ENCODE data around the gene RCOR3. TPM values are rescaled to one million over a fixed set of nuclear protein-coding genes. Genes with fewer than 3 reads are reported as not detected.
A peak's percentile ranks its signal among the peaks of the same experiment; 100 is the strongest.
"Not testable (repeated sequence)": the region's sequence is repeated elsewhere in the genome, so short reads cannot be mapped to it uniquely, and the experiment has no call there.

Gene RCOR3
- total RNA-seq, 6 experiments from 2014 or later, result 22.7 to 30.9 (median 24.8) TPM

DNA sequence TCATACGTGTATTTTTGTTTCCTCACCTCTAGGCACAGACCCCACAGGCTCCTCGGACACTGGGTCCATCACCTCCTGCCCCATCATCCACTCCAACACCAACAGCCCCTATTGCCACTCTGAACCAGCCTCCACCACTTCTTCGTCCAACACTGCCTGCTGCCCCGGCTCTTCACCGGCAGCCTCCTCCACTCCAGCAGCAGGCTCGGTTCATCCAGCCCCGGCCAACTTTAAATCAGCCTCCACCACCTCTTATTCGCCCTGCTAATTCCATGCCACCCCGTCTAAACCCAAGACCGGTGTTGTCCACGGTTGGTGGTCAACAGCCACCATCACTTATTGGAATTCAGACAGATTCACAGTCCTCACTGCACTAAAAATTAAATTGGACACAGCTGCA lies 54.2 kb downstream of the RCOR3 start:
- Mint-ChIP-seq H3K36me3 (ENCODE audit: low read depth) (peaks cover 16% of the 10 kb centered on the region), H3K27me3 (ENCODE audit: insufficient read depth) (no peaks in the 10 kb centered on the region), H3K27ac (no peak overlapping the region), H3K4me3 (no peak overlapping the region), H3K4me1 (ENCODE audit: low read depth) (no peaks in the 10 kb centered on the region), H3K9me3 (no peaks in the 10 kb centered on the region)
- TF ChIP-seq, protein P1, sequence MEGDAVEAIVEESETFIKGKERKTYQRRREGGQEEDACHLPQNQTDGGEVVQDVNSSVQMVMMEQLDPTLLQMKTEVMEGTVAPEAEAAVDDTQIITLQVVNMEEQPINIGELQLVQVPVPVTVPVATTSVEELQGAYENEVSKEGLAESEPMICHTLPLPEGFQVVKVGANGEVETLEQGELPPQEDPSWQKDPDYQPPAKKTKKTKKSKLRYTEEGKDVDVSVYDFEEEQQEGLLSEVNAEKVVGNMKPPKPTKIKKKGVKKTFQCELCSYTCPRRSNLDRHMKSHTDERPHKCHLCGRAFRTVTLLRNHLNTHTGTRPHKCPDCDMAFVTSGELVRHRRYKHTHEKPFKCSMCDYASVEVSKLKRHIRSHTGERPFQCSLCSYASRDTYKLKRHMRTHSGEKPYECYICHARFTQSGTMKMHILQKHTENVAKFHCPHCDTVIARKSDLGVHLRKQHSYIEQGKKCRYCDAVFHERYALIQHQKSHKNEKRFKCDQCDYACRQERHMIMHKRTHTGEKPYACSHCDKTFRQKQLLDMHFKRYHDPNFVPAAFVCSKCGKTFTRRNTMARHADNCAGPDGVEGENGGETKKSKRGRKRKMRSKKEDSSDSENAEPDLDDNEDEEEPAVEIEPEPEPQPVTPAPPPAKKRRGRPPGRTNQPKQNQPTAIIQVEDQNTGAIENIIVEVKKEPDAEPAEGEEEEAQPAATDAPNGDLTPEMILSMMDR (IDR thresholded peaks at IDR 0.05), result no peak
- DNase-seq, result no peak

DNA sequence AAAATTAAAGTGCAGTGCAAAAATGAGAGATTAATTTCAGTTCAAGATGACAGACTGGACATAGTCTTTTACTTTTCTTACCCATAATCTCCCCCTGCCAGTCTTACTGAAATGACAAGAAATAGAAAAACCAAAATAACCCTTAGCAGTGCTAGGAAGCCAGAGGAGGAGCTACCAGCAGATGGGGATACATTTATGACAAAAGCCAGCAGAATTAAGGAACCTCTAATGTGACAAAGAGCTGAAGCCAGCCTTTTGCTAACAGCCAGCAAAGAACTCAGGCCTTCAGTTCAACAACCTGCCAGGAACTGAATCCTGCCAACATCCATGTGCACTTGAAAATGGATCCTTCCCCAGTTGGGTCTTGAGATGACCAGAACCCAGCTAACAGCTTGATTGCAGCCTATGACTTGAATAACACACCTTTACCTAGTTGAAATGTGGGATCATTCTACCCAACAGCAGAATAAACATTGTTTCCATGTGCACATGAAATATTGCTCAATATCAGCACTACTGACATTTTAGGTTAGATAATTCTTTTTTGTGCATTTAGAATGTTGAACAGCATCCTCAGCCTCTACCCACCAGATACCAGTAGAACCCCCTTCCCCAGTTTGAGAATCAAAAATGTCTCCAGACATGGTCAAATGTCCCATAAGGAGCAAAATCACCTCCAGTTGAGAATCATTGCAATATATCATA lies 59.6 kb downstream of the RCOR3 start:
- H3K27me3 Mint-ChIP-seq (ENCODE audit: insufficient read depth), result no peaks in the 10 kb centered on the region
- no peaks in the 10 kb centered on the region for H3K9me3 Mint-ChIP-seq
- H3K27ac Mint-ChIP-seq, result no peak overlapping the region
- H3K4me3 Mint-ChIP-seq, result no peak overlapping the region
- H3K4me1 Mint-ChIP-seq (ENCODE audit: low read depth), result no peaks in the 10 kb centered on the region
- no peaks in the 10 kb centered on the region; the same call in 1 of the 2 replicates for H3K36me3 Mint-ChIP-seq (ENCODE audit: low read depth)
- TF ChIP-seq, protein P1 (IDR thresholded peaks at IDR 0.05), result no peak
- no peak for DNase-seq

DNA sequence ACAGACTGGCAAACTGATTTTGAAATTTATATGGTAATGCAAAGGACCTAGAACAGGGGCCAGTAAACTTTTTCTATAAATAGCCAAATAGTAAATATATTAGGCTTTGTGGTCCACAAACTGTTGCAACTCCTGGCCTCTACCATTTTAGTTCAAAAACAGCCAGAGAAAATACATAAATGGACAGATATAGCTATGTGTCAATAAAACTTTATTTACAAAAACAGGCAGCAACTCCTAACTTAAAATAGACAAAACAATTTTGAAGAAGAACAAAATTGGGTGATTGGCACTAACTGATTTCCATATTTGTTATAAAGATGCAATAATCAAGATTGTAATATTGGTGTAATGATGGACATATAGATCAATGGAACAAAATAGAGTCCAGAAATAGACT lies 60.7 kb downstream of the RCOR3 start:
- Mint-ChIP-seq H3K36me3 (ENCODE audit: low read depth) (no peaks in the 10 kb centered on the region), H3K4me1 (ENCODE audit: low read depth) (no peaks in the 10 kb centered on the region), H3K27ac (no peak overlapping the region), H3K9me3 (no peaks in the 10 kb centered on the region), H3K27me3 (ENCODE audit: insufficient read depth) (no peaks in the 10 kb centered on the region), H3K4me3 (no peak overlapping the region)
- no peak for DNase-seq
- TF ChIP-seq, protein P1 (IDR thresholded peaks at IDR 0.05), result no peak

DNA sequence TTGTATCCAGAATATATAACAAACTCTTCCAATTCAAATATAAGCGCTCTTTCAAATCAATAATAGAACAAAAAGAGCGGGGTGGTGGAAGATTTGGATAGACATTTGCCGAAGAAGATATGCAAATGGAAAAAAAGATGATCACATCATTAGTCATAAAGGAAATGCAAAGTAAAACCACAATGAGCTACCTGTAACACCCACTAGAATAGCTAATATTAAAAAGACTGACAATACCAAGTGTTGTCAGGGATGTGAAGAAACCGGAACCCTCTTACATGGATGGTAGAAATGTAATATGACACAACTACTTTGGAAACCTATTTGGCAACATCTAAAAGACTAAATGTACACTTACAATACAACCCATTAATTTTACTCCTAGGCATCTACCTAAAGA lies 61.8 kb downstream of the RCOR3 start:
- Mint-ChIP-seq H3K27me3 (ENCODE audit: insufficient read depth) (no peaks in the 10 kb centered on the region; the same call in 1 of the 2 replicates), H3K9me3 (no peaks in the 10 kb centered on the region), H3K4me3 (no peak overlapping the region), H3K4me1 (ENCODE audit: low read depth) (peaks cover 6% of the 10 kb centered on the region), H3K36me3 (ENCODE audit: low read depth) (no peaks in the 10 kb centered on the region), H3K27ac (no peak overlapping the region)
- no peak for DNase-seq
- TF ChIP-seq, protein P1 (IDR thresholded peaks at IDR 0.05), result no peak

DNA sequence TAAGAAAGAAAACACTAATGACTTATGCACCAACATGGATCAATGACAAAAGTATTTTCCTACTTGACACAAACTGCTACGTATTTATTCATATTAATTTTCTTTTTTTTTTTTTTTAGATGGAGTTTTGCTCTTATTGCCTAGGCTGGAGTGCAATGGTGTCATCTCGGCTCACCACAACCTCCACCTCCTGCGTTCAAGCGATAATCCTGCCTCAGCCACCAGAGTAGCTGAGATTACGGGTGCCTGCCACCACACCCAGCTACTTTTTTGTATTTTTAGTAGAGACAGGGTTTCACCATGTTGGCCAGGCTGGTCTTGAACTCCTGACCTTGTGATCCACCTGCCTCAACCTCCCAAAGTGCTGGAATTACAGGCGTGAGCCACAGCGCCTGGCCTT lies 62.5 kb downstream of the RCOR3 start:
- H3K36me3 Mint-ChIP-seq (ENCODE audit: low read depth); H3K4me3 Mint-ChIP-seq; H3K9me3 Mint-ChIP-seq; H3K27me3 Mint-ChIP-seq (ENCODE audit: insufficient read depth); H3K27ac Mint-ChIP-seq; DNase-seq: not testable (repeated sequence)
- H3K4me1 Mint-ChIP-seq (ENCODE audit: low read depth), result peaks cover 11% of the 10 kb centered on the region

DNA sequence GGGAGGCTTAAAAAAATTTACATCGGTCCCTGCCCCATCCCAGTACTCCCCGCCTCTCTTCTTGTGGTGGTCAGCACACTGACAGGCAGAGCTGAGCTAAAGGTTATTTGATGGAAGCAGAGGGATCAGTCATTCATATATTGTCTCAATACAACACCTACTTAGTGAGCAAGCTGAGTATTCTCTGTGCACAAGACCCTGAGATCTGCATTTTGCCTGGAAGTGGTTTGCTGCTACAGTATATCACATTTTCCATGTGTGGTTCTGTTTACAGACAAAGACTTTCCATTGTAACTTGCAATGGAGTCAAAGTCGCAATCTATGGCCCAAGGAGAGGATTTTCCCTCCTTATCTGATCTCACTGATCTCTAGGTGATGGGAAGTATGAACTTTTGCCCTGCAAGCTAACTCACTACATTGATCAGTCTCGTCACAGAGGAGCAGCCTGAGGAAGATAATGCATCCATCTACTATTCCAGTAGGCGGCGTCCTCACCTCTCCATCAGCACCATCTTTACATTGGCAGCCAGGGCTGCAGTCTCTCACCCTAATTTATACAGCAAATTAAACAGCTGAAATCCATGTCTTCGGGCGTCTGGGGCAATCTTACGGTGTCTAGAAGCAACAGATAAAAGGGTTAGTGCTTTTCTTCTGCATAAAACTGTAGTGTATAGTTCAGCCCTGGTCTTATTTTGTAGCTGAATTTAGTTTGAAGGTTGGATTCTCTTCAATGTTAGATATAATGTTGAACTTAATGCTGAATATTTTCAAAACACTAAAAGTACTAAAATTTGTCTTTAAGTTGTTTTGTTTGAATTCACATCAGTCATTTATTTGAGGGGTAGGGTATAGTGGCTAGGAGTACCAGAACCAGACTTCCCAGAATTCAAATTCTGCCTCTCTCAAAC lies 64.2 kb downstream of the RCOR3 start:
- Mint-ChIP-seq H3K4me1 (ENCODE audit: low read depth) (peaks cover 22% of the 10 kb centered on the region), H3K27ac (no peak overlapping the region), H3K4me3 (no peak overlapping the region), H3K36me3 (ENCODE audit: low read depth) (peaks cover 5% of the 10 kb centered on the region; the same call in 1 of the 2 replicates), H3K9me3 (no peaks in the 10 kb centered on the region), H3K27me3 (ENCODE audit: insufficient read depth) (no peaks in the 10 kb centered on the region; the same call in 1 of the 2 replicates)
- TF ChIP-seq, protein P1 (IDR thresholded peaks at IDR 0.05), result peak; percentile 90
- DNase-seq, result peak; percentile 44
